Transverse colon (tissue), 4 donors: Measurements from ENCODE around the gene PTPN20. TPM values are rescaled to one million over a fixed set of nuclear protein-coding genes. Genes with fewer than 3 reads are reported as not detected.
"Not testable (repeated sequence)": the region's sequence is repeated elsewhere in the genome, so short reads cannot be mapped to it uniquely, and the experiment has no call there.

Experiments used
- DNase-seq: peaks from one replicate; pipeline ENCODE4 v3.0.0-alpha.2; 2019
- H3K27ac ChIP-seq, 4 donors: fragments of 200-600 bp; sonication (generic); 2 replicates each; pipeline ENCODE4 v1.5.1; 2016 to 2018; ENCODE audit warnings: inconsistent platforms in 4 of 4
- H3K27me3 ChIP-seq: fragments of 200-600 bp; sonication (generic); 2 replicates; pipeline ENCODE4 v1.5.1; 2017; ENCODE audit warnings: inconsistent platforms
- H3K36me3 ChIP-seq, 4 donors: fragments of 200-600 bp; sonication (generic); 2 replicates each; pipeline ENCODE4 v1.5.1; 2017 to 2019; ENCODE audit warnings: inconsistent platforms in 4 of 4
- H3K4me1 ChIP-seq, 4 donors: fragments of 200-600 bp; sonication (generic); 2 replicates each; pipeline ENCODE4 v1.5.1; 2017 to 2020; ENCODE audit warnings: inconsistent platforms in 4 of 4
- H3K4me3 ChIP-seq, 4 donors: fragments of 200-600 bp; sonication (generic); 1 replicate in 1 of 4; 2 replicates in 3 of 4; pipeline versions ENCODE4 v1.5.1 to v1.6.1; 2017 to 2019; ENCODE audit warnings: inconsistent platforms in 4 of 4
- H3K9me3 ChIP-seq, 2 donors: fragments of 200-600 bp; sonication (generic); 2 replicates each; pipeline ENCODE4 v1.5.1; 2017 to 2019; ENCODE audit warnings: inconsistent platforms in 2 of 2
- whole genome bisulfite sequencing, 2 donors: methylation state at CpG; one replicate each; pipeline ENCODE4 v1.1.5; 2018; ENCODE audit warnings: low coverage in 1 of 2; 5-methylcytosine and 5-hydroxymethylcytosine counted together
- in situ Hi-C, 4 donors: fragments of 200-750 bp; cut with MboI; loops; one replicate each; pipeline versions ENCODE4 v1.15.0 to v1.15.1; 2017; ENCODE audit warnings: low sequenced_read_pairs in 3 of 4, low pct_ligation_motif_present in 1 of 4, low pct_unique_long_range_greater_than_20kb in 1 of 4
- intact Hi-C: fragments of 100-400 bp; cut with DNase I; formaldehyde crosslinking; loops from one replicate; pipeline ENCODE4 v1.15.1; 2023; ENCODE audit warnings: low total_unique reads
- total RNA-seq, 4 donors: library from RNA; depleted of rRNA; stranded (reverse); fragments of >200 nt; gene quantifications; one replicate each; pipeline ENCODE4 v1.1.0, GENCODE V29; 2016

The PTPN20 gene, protein sequence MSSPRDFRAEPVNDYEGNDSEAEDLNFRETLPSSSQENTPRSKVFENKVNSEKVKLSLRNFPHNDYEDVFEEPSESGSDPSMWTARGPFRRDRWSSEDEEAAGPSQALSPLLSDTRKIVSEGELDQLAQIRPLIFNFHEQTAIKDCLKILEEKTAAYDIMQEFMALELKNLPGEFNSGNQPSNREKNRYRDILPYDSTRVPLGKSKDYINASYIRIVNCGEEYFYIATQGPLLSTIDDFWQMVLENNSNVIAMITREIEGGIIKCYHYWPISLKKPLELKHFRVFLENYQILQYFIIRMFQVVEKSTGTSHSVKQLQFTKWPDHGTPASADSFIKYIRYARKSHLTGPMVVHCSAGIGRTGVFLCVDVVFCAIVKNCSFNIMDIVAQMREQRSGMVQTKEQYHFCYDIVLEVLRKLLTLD
- total RNA-seq: 10 to 100 TPM in 1 of 4 donors, 1 to 10 TPM in 2, not detected in 1; 1.6 to 34.0 (median 4.9) TPM

DNA sequence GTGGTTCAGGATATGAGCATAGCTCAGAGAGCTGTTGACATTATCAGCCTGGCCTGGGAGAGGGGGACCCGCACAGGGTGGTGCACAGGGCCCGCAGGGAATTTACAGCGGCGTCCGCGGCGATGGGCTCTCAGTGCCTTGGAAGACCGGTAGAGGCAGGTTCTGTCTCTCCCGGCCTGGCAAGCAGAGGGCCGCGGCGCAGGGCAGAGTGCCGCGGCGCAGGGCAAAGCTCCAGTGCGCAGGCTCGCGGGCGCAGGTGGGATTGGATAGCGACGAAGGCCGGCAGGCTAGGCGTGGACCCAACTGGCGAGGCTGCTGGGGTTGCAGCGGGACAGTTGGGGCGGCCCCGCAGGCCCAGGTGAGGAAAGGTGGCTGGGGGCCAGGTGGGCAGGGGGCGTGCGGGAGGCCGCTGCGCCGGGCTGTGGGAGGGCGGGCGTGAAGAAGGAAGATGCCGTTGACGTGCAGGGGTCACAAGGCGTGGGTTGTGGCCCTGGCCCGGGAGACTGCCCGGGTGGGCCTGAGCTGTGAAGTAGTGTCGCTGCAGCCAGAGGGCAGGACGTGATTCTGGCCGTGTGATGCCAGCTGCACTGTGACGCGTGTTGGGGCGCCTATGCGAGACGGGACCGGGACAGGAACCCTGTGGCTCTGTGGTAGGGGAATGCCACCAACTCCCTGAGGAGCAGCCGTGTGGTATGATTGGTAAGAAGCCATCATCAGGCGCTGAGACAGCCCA, at the start of gene PTPN20:
Gene PTPN20, plus strand, starts transcription at position 285 of the 733 bp plus-strand sequence. CDS start 21,072 bp downstream, outside the sequence.
- H3K4me1 ChIP-seq, intact Hi-C loops, H3K27ac ChIP-seq, H3K27me3 ChIP-seq, H3K9me3 ChIP-seq, H3K36me3 ChIP-seq, H3K4me3 ChIP-seq, in situ Hi-C loops: not testable (repeated sequence)
- WGBS, 2 donors: 52% methylated on average over 22 of the region's 50 CpGs; no CpG with 5 or more reads in 1 of the 2 donors
- DNase-seq: peak; percentile 21

DNA sequence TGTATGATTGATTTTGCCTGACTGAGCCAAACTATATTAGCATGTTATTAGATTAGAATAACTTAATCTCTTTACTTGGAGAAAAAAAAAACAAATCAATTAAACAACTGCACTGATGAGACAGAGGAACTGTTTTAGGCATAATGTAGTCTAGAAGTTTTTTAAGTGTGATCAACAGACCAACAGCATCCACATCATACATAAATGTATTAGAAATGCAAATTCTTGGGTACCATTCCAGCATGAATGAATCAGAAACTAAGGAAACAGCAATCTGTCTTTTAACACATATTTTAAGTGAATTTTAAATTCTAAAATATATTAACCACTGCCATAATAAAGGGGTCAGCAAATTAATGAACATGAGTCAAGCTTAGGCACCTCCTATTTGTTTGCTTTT, 41.5 kb upstream of the PTPN20 start:
- H3K36me3 ChIP-seq, intact Hi-C loops, H3K4me1 ChIP-seq, H3K27me3 ChIP-seq, in situ Hi-C loops, DNase-seq, H3K27ac ChIP-seq, H3K9me3 ChIP-seq, H3K4me3 ChIP-seq: not testable (repeated sequence)

DNA sequence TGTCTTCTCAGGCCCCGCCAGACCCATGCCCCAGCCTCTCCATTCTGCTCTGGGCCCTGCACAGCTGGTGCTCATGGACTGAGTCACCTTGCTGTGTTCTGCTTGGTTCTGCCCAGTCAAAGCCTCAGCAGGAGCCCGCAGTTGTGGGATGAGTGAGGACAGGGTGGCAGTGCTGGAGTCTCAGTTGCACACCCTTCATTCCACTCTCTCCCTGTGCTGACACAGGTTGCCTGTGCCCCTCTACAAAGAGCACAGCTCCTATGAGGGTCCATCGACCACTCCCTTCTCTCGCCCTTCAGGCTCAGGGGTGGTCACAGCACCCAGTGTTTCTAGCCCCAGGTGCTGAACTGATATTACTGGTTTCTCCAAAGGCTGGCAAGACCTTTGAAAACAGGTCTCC, 39.6 kb upstream of the PTPN20 start:
- H3K4me3 ChIP-seq, H3K9me3 ChIP-seq, H3K4me1 ChIP-seq, H3K27me3 ChIP-seq, H3K27ac ChIP-seq, DNase-seq, intact Hi-C loops, H3K36me3 ChIP-seq, in situ Hi-C loops: not testable (repeated sequence)
- WGBS, 2 donors: 81% methylated on average over 4 of the region's 4 CpGs; no CpG with 5 or more reads in 1 of the 2 donors

DNA sequence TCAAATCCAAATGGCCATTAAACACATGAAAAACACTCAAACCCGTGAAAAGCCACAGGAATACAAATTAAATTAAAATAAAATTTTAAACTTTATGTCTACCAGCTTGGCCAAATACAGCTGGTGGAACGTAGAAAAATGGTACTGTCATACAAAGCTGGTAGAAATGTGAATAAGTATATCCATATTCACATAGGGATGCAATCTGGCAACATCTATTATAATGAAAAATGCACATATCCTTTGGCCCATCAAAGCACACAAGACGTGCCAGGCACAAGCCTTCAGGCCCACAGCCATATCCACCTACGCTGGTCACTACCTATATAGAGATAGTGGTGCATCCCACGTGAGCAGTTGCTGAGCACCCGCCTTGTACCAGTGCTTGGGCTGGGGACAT, 35.9 kb upstream of the PTPN20 start:
- H3K27me3 ChIP-seq, H3K36me3 ChIP-seq, H3K4me3 ChIP-seq, H3K9me3 ChIP-seq, DNase-seq, H3K4me1 ChIP-seq, H3K27ac ChIP-seq, in situ Hi-C loops, intact Hi-C loops: not testable (repeated sequence)
- WGBS, 2 donors: 80% methylated on average over 4 of the region's 6 CpGs; no CpG with 5 or more reads in 1 of the 2 donors

DNA sequence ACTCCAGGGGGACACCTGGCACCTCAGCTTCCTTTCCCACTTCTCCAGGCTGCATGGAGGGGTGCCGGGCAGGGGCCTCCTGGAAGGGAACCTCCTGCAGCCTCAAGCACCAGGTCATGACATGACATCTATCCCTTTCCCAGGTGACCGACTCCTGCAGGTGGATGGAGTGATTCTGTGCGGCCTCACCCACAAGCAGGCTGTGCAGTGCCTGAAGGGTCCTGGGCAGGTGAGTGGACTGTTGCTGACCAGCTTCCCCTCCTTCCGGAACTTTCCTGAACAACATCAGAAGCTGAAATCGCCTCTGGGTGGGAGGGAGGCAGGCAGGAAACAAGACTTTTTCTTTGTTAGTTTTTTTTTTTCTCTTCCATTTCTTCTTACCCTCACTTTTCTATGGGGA, 34.5 kb upstream of the PTPN20 start:
- in situ Hi-C loops, H3K27ac ChIP-seq, H3K27me3 ChIP-seq, H3K36me3 ChIP-seq, H3K4me1 ChIP-seq, intact Hi-C loops, H3K9me3 ChIP-seq, DNase-seq, H3K4me3 ChIP-seq: not testable (repeated sequence)
- 89% methylated on average over 4 of the region's 5 CpGs; no CpG with 5 or more reads in 1 of the 2 donors for WGBS, 2 donors

DNA sequence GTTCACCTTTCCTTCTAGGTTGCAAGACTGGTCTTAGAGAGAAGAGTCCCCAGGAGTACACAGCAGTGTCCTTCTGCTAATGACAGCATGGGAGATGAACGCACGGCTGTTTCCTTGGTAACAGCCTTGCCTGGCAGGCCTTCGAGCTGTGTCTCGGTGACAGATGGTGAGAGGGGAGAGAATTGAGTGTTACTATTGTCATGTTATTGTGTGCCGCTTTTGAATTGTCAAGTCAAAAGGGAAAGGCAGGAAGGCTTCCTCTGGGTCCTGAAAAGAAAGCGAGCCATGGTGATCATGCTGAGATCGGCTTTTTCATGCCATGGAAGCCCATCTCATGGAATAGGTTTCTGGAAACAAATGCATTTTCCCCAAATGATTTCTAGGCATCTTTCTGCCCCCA, 32.5 kb upstream of the PTPN20 start:
- DNase-seq, H3K9me3 ChIP-seq, in situ Hi-C loops, H3K36me3 ChIP-seq, intact Hi-C loops, H3K4me1 ChIP-seq, H3K27ac ChIP-seq, H3K27me3 ChIP-seq, H3K4me3 ChIP-seq: not testable (repeated sequence)
- 67 to 68% methylated on average over 5 to 7 of the region's 7 CpGs for WGBS, 2 donors

DNA sequence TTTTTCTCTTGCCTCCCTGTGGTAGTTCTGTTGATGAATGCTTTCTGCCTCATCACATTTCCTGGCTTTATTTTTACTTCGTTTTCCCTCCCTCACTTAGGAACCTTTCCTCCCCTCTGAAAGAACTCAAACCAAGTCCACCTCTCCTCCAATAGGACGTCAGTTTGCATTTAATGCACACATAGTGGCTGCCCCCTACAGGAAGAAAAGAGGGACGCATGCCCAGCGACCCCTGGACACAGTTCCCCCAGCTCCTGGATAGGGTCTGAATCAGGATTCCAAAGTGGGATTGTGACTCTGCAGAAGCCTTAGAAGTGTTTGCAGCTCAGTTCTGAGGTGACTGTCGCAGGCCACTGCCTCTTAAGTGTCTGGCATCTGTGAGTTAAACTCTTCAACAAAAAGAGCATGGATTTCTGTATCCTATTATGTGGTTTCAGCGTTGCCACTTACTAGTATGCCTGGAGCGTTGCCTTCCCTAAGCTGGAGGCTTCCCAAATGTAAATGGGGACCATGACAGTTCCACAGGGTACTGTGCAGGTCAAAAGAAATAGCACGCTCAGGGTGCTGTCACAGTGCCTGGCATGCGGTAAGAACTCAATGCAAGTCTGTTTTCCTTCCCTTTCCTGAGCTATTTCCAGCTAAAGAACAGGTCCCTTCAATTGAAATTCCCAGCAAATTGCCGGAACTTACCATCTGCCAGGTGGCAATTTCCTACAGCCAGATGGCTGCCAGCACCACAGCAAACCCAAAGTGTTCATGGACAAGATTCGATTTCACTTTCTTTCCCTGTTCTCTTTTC, 20.2 kb upstream of the PTPN20 start:
- H3K36me3 ChIP-seq, intact Hi-C loops, DNase-seq, H3K27ac ChIP-seq, H3K27me3 ChIP-seq, H3K4me1 ChIP-seq, in situ Hi-C loops, H3K9me3 ChIP-seq, H3K4me3 ChIP-seq: not testable (repeated sequence)
- 66 to 71% methylated on average over 3 to 5 of the region's 11 CpGs for WGBS, 2 donors

DNA sequence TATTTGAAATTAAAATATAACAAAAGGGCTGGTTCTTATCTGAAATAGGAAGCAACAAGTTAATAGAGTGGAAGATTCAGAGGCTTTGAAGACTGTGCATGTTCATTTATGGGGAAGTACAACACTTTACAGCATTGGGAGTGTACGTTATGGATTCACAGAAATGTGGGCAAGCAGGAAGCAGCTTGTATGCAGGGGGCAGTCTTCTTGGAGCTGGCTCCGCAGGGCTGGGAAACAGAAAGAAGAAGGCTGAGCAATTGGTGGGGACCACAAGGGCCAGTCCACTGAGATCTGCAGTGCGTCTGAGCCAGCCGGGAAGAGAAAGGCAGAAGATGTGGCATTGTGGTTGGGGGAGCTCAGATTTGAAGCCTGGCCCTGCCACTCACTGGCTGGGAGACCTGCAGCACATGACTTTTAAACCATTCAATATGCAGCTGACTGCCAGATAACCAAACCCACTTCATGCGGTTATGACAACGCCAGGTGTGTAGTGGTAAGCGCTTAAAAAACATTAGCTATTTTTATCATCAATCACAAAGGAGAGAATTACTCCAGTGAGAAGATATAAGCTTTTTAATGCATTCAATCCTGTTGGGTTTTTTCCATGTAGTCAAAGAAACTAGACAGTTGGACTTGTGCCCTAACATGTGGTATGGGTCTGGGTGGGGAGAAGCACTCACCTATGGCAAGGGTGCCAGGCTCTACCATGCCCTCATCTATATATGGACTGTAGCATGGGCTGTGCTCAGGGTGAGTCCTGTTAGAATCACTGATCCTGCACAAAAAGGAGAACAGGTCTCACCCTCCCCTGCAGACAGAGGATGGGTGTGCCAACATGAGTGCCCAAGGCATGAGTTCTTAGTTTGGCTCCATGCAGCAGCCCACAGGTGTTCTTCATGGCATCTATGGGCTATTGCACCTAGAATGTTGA, 14.2 kb upstream of the PTPN20 start:
- H3K27me3 ChIP-seq, H3K4me1 ChIP-seq, DNase-seq, H3K9me3 ChIP-seq, H3K27ac ChIP-seq, in situ Hi-C loops, H3K36me3 ChIP-seq, intact Hi-C loops, H3K4me3 ChIP-seq: not testable (repeated sequence)
- WGBS, 2 donors: 56 to 61% methylated on average over 3 to 7 of the region's 7 CpGs

DNA sequence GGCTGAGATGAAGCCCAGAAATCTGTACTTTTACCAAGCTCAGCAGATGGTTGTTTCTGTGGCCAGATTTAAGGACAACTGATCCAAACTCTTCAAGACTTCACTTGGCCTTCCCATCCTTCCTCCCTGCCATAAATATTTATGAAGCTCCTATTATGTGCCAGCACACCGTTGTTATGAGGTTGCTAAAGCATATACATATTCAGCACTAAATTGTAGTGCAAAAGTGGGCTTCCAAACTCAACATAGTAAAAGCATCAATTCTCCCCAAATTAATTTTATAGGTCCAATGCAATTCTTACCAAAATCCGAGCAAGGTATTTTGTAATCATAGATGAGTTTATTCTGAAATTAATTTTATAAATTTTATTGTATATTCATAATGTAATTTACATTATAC, 10.0 kb upstream of the PTPN20 start:
- H3K9me3 ChIP-seq, DNase-seq, H3K27me3 ChIP-seq, H3K27ac ChIP-seq, H3K4me1 ChIP-seq, intact Hi-C loops, H3K36me3 ChIP-seq, H3K4me3 ChIP-seq, in situ Hi-C loops: not testable (repeated sequence)
- 21% methylated on average over 2 of the region's 2 CpGs; no CpG with 5 or more reads in 1 of the 2 donors for WGBS, 2 donors
